Adrenal gland (tissue), 12 donors: ENCODE measurements around the gene CHI3L1. TPM values are rescaled to one million over a fixed set of nuclear protein-coding genes. Genes with fewer than 3 reads are reported as not detected.

Source experiments
- DNase-seq, 7 donors: peaks; one replicate each; pipeline ENCODE4 v3.0.0-alpha.2; 2019 to 2020
- H3K27ac ChIP-seq, 5 donors: fragments of 200-600 bp; sonication (generic) in 4 of 5; 1 replicate in 3 of 5; 2 replicates in 2 of 5; pipeline versions ENCODE4 v1.5.1 to v1.8.0; 2016 to 2020; ENCODE audit warnings: mild to moderate bottlenecking in 1 of 5
- H3K27me3 ChIP-seq: fragments of 200-600 bp; 2 replicates; pipeline ENCODE4 v1.8.0; 2021
- H3K36me3 ChIP-seq, 2 donors: fragments of 200-600 bp; replicated peaks in 1 of 2; 1 replicate in 1 of 2; 2 replicates in 1 of 2; pipeline versions ENCODE4 v1.5.1 to v1.8.0; 2018 to 2022
- H3K4me1 ChIP-seq, 2 donors: fragments of 200-600 bp; replicated peaks in 1 of 2; 1 replicate in 1 of 2; 2 replicates in 1 of 2; pipeline versions ENCODE4 v1.5.1 to v1.8.0; 2018 to 2021
- H3K4me3 ChIP-seq, 4 donors: fragments of 200-600 bp; sonication (generic) in 3 of 4; one replicate each; pipeline ENCODE4 v1.5.1; 2016 to 2018
- H3K9me3 ChIP-seq, 3 donors: fragments of 200-600 bp; sonication (generic) in 1 of 3; replicated peaks in 1 of 3; 1 replicate in 2 of 3; 2 replicates in 1 of 3; pipeline versions ENCODE4 v1.5.1 to v1.8.0; 2016 to 2021
- POLR2A ChIP-seq, 2 donors: fragments of 450-650 bp; IDR thresholded peaks; one replicate each; pipeline ENCODE4 v1.6.1; 2017; ENCODE audit warnings: antibody characterized with exemption in 2 of 2, mild to moderate bottlenecking in 2 of 2, moderate library complexity in 1 of 2
- WGBS, 4 donors: extraction: QIAGEN DNeasy Blood & Tissue Kit in 2 of 4; methylation state at CpG; one replicate each; pipeline versions ENCODE4 v1.1.5 to v1.1.7; 2013 to 2017; 5-methylcytosine and 5-hydroxymethylcytosine counted together
- intact Hi-C, 2 donors: fragments of 100-400 bp; cut with DNase I; formaldehyde crosslinking; loops; one replicate each; pipeline versions ENCODE4 v1.14.1 to v1.15.0; 2022 to 2023
- polyA plus RNA-seq, 3 donors: library from polyadenylated mRNA; stranded (reverse); fragments of 200-250 nt in 2 of 3; fragments of 350-450 nt in 1 of 3; fragmentation: Illumina TruSeq in 1 of 3; extraction: RNeasy Lipid Tissue Mini Kit (QIAGEN cat#74804) in 1 of 3; gene quantifications; one replicate each; pipeline ENCODE4 v1.2.3, GENCODE V29; 2013 to 2014
- total RNA-seq, 9 donors: library from RNA; depleted of rRNA in 4 of 9; stranded (reverse); fragments of >200 nt in 4 of 9; fragments of 120-200 nt in 1 of 9; fragmentation: NEBNext Ultra II Directional in 1 of 9; extraction: Animal tissue kit (Norgen Biotek cat#: 25700) in 1 of 9; gene quantifications; one replicate each; pipeline versions ENCODE4 v1.1.0 to v1.2.4, GENCODE V29; 2013 to 2023
- TF ChIP-seq, protein P1 (sequence below), 6 experiments: fragments of 450-650 bp in 4 of 6; fragments of 200-600 bp in 2 of 6; sonication (generic) in 1 of 6; IDR thresholded peaks; 1 replicate in 5 of 6; 2 replicates in 1 of 6; pipeline versions ENCODE4 v1.5.1 to v1.8.0; 2016 to 2021; ENCODE audit warnings: antibody characterized with exemption in 6 of 6, mild to moderate bottlenecking in 2 of 6, moderate library complexity in 1 of 6
- donor health status: healthy with polysubstance abuse.
- donor health status: Bipolar disorder and iron deficiency.
- donor health status: DM: yes; HTN: yes; CAD: no.
- donor health status: DM: no; HTN: no; CAD: no.
- donor health status: DM: no; HTN: no; CAD: no.
- donor health status: DM: yes; HTN: yes; CAD: no.

The CHI3L1 gene
- total and polyA plus RNA-seq, 12 donors = 0.11 to 19.1 (median 0.74) TPM

DNA sequence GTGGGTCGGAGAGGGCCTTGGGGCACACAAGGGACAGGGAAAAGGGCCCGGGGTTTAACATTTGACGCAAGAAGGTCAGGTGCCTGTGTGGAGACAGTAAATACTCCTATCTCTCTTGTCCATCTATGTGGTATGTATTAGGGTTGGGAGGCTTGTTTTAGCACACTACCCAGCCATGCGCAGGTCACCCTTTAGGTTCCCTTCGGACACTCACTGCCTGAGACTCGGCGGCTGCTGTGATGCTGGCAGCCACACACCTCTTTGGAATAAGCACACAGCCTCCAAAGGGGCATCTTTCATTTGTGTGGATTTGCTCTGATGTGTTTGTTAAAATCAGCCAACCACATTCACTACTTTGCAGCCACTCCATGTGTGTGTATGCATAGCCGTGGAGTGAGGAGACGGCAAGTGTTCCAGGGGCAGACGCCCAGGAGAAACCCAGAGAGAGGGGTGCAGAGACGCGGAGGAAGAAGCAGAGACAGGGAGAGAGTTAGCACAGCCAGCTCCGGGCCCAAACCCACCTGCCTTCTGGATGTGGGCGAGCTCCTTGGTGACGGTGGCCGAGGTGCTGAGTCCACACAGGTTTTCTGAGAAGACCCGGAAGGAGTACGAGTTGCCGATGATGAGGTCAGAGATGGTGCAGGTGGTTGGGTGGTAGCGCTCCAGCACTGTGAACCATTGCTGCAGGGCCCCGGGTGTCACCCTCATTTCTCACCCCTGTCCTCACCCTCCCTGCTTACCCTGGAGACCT is 16.6 kb downstream of the CHI3L1 start:
- no peak for TF ChIP-seq POLR2A (IDR thresholded peaks at IDR 0.05)
- TF ChIP-seq, protein P1, sequence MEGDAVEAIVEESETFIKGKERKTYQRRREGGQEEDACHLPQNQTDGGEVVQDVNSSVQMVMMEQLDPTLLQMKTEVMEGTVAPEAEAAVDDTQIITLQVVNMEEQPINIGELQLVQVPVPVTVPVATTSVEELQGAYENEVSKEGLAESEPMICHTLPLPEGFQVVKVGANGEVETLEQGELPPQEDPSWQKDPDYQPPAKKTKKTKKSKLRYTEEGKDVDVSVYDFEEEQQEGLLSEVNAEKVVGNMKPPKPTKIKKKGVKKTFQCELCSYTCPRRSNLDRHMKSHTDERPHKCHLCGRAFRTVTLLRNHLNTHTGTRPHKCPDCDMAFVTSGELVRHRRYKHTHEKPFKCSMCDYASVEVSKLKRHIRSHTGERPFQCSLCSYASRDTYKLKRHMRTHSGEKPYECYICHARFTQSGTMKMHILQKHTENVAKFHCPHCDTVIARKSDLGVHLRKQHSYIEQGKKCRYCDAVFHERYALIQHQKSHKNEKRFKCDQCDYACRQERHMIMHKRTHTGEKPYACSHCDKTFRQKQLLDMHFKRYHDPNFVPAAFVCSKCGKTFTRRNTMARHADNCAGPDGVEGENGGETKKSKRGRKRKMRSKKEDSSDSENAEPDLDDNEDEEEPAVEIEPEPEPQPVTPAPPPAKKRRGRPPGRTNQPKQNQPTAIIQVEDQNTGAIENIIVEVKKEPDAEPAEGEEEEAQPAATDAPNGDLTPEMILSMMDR (IDR thresholded peaks at IDR 0.05) = no peak
- no peak overlapping the region for H3K27ac ChIP-seq
- no peak for DNase-seq
- H3K4me1 ChIP-seq = no peaks in the 10 kb centered on the region
- no peaks in the 10 kb centered on the region for H3K27me3 ChIP-seq
- no peak overlapping the region for H3K4me3 ChIP-seq
- intact Hi-C loops = loop anchor here in 1 of 2 donors (5.0 kb wide), 1 partner anchor 53 kb away; no protein-coding TSS in a partner anchor
- H3K36me3 ChIP-seq = no peaks in the 10 kb centered on the region
- 86 to 92% (median 90%) methylated on average over 17 to 21 of the region's 21 CpGs for WGBS, 4 donors
- H3K9me3 ChIP-seq = no peaks in the 10 kb centered on the region

DNA sequence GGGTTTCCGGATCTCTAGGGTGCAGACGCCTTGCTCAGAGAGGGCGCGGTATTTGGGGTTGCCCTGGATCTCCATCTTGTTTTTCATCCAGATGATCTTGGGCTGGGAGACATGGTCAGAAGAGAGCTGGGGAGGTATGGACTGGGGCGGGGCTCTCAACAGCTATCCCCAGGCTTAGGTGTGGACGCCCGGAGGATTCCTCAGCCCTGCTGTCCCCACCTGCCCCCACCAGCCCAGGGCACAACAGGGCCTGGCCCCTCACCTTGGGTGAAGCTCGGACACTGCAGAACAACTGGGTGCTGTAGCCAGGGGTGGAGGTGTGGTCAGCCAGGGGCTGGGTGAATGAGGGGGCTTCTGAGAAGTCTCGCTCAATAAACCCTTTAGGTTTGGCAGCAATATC is 17.5 kb downstream of the CHI3L1 start:
- Histone ChIP-seq H3K9me3 (no peaks in the 10 kb centered on the region), H3K4me3 (no peak overlapping the region), H3K27me3 (no peaks in the 10 kb centered on the region), H3K4me1 (no peaks in the 10 kb centered on the region), H3K36me3 (no peaks in the 10 kb centered on the region), H3K27ac (no peak overlapping the region)
- DNase-seq = no peak
- TF ChIP-seq, protein P1 (IDR thresholded peaks at IDR 0.05) = no peak
- no peak for TF ChIP-seq POLR2A (IDR thresholded peaks at IDR 0.05)
- intact Hi-C loops = no loop called here
- 87 to 96% (median 93%) methylated on average over 6 to 9 of the region's 9 CpGs for WGBS, 4 donors

DNA sequence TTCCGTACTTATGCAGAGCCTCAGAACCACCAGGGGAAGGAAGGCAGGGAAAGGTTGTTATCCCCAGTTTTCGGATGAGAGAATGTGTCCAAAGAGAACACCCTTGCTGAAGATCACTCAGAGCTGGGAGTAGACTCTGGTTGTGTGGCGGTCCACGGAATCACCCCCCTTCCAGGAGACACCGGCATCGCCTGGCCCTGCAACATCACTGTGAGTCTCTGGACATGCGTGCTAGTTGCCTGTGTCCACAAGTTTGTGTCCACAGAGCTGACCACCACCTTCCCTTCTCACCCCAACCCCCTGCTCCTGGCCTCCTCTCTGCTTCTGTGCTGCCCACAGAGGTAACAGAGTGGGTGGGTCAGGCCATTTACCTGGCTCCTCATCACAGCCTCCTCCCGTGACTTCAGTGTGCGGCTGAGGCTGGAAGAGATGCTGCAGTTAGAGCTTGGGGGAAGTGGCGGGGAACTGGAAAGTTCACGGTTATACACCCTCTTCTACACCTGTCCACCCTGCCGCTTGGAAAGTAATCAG is 18.2 kb downstream of the CHI3L1 start:
- Histone ChIP-seq H3K27me3 (no peaks in the 10 kb centered on the region), H3K4me1 (no peaks in the 10 kb centered on the region), H3K36me3 (no peaks in the 10 kb centered on the region), H3K27ac (no peak overlapping the region), H3K4me3 (no peak overlapping the region), H3K9me3 (no peaks in the 10 kb centered on the region)
- TF ChIP-seq, protein P1 (IDR thresholded peaks at IDR 0.05) = no peak
- TF ChIP-seq POLR2A (IDR thresholded peaks at IDR 0.05) = no peak
- 84 to 97% (median 90%) methylated on average over 9 to 12 of the region's 12 CpGs for WGBS, 4 donors
- intact Hi-C loops = no loop called here
- DNase-seq = no peak

DNA sequence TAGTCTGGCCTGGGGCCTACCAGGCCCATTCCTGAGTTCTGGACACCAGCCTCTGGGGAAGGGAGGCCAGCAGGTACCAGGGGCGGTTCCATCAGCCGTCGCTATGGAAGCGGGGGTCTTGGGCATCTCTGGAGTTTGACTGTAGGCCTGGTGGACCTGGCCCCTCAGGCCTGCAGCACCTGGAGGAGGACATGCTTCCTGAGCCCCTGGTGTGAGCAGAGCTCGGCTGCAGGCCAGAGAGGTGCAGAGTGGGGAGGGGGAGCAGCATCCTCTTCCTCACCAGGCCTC is 18.6 kb downstream of the CHI3L1 start:
- H3K4me3 ChIP-seq = no peak overlapping the region
- 77 to 94% (median 92%) methylated on average over 4 to 5 of the region's 5 CpGs for WGBS, 4 donors
- no peak overlapping the region for H3K27ac ChIP-seq
- H3K27me3 ChIP-seq = no peaks in the 10 kb centered on the region
- H3K36me3 ChIP-seq = no peaks in the 10 kb centered on the region
- intact Hi-C loops = no loop called here
- H3K4me1 ChIP-seq = no peaks in the 10 kb centered on the region
- no peak for TF ChIP-seq POLR2A (IDR thresholded peaks at IDR 0.05)
- TF ChIP-seq, protein P1 (IDR thresholded peaks at IDR 0.05) = no peak
- no peaks in the 10 kb centered on the region for H3K9me3 ChIP-seq
- no peak for DNase-seq
